HEK293T (cell line): ENCODE results near the gene HDLBP.

Experiments
- CTCF ChIA-PET: fragments of 350-600 bp; formaldehyde crosslinking; extraction: SDS; loops from one replicate; lab custom pipeline; 2021; ENCODE audit warnings: antibody characterized with exemption, inconsistent platforms; lab: Yijun Ruan, JAX
- POLR2A ChIA-PET: fragments of 350-600 bp; formaldehyde crosslinking; extraction: SDS; loops from one replicate; lab custom pipeline; 2020; ENCODE audit warnings: antibody characterized with exemption, inconsistent platforms; lab: Yijun Ruan, JAX
- DNase-seq: peaks from one replicate; pipeline ENCODE4 v3.0.0; 2012; ENCODE audit warnings: mixed read lengths; ENCODE audit errors: extremely low spot score
- ARNT ChIP-seq: fragments of 450-650 bp; IDR thresholded peaks from 2 replicates; pipeline ENCODE4 v1.6.1; 2017; ENCODE audit warnings: mild to moderate bottlenecking
- BHLHE40 ChIP-seq: fragments of 450-650 bp; IDR thresholded peaks from 2 replicates; pipeline ENCODE4 v1.6.1; 2016; ENCODE audit warnings: mild to moderate bottlenecking, moderate library complexity, borderline replicate concordance
- CTBP1 ChIP-seq: fragments of 450-650 bp; IDR thresholded peaks from 2 replicates; pipeline ENCODE4 v1.6.1; 2016; ENCODE audit warnings: borderline replicate concordance
- ELF4 ChIP-seq: fragments of 450-650 bp; IDR thresholded peaks from 2 replicates; pipeline ENCODE4 v1.6.1; 2017; ENCODE audit warnings: antibody characterized with exemption
- FOXA1 ChIP-seq: fragments of 450-650 bp; IDR thresholded peaks from 2 replicates; pipeline ENCODE4 v1.6.1; 2016; ENCODE audit warnings: mild to moderate bottlenecking
- FOXK2 ChIP-seq: fragments of 450-650 bp; IDR thresholded peaks from 2 replicates; pipeline ENCODE4 v1.6.1; 2016; ENCODE audit warnings: mild to moderate bottlenecking
- FOXM1 ChIP-seq: fragments of 450-650 bp; IDR thresholded peaks from 2 replicates; pipeline ENCODE4 v1.6.1; 2017; ENCODE audit warnings: mild to moderate bottlenecking, borderline replicate concordance
- HDGF ChIP-seq: fragments of 450-650 bp; IDR thresholded peaks from 2 replicates; pipeline ENCODE4 v1.6.1; 2017; ENCODE audit warnings: antibody characterized with exemption, borderline replicate concordance
- L3MBTL2 ChIP-seq: fragments of 450-650 bp; conservative IDR thresholded peaks from 2 replicates; pipeline ENCODE4 v1.6.1; 2016; ENCODE audit warnings: mild to moderate bottlenecking
- LEF1 ChIP-seq: fragments of 450-650 bp; IDR thresholded peaks from 2 replicates; pipeline ENCODE4 v1.6.1; 2017; ENCODE audit warnings: mild to moderate bottlenecking, borderline replicate concordance
- NFRKB ChIP-seq: fragments of 450-650 bp; IDR thresholded peaks from 2 replicates; pipeline ENCODE4 v1.6.1; 2016; ENCODE audit warnings: mild to moderate bottlenecking, moderate library complexity
- SP1 ChIP-seq: fragments of 450-650 bp; IDR thresholded peaks from 2 replicates; pipeline ENCODE4 v1.6.1; 2017
- SUZ12 ChIP-seq: fragments of 450-650 bp; IDR thresholded peaks from 2 replicates; pipeline ENCODE4 v1.6.1; 2016; ENCODE audit warnings: mild to moderate bottlenecking
- TARDBP ChIP-seq: fragments of 450-650 bp; IDR thresholded peaks from 2 replicates; pipeline ENCODE4 v1.6.1; 2016
- ZNF384 ChIP-seq: fragments of 450-650 bp; IDR thresholded peaks from 2 replicates; pipeline ENCODE4 v1.6.1; 2016
- TF ChIP-seq, protein P1 (sequence below): fragments of 450-650 bp; IDR thresholded peaks from 2 replicates; pipeline ENCODE4 v1.6.1; 2016

Gene HDLBP

DNA sequence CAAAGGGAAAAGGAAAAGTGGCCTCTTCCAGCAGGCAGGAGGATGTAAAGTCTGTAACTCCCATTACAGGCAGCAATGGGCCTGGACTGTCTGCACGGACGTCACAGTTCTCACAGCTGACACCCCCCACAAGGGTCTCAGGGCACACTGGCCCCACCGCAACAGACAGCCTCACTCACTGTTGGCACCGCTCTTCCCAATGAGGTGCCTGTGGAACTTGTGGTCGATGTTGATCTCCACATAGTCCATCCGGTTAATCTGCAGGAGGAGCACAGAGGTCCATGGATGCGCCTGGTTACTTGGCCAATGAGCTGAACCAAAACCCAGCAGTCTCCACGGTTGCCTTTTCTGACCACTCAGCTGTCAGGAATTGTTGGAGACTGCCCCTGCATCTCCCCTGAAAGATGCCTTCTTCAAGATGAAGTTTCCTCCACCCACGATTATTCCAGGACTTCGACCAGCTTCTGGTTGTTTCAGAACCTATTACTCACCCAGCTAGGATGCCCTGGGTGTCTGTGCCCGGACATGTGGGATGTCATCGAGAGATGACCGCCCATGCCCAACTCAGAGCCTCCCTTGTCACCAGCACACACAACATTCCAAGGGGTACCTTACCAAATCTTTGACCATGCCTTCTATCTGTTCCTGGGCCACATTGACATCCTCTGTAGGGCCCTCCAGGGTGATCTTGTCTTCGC is 62.5 kb downstream of the HDLBP start:
- POLR2A ChIA-PET = no interaction called here
- no peak for DNase-seq
- CTCF ChIA-PET = no interaction called here
- no peak for TF ChIP-seq L3MBTL2
- no peak for TF ChIP-seq NFRKB

DNA sequence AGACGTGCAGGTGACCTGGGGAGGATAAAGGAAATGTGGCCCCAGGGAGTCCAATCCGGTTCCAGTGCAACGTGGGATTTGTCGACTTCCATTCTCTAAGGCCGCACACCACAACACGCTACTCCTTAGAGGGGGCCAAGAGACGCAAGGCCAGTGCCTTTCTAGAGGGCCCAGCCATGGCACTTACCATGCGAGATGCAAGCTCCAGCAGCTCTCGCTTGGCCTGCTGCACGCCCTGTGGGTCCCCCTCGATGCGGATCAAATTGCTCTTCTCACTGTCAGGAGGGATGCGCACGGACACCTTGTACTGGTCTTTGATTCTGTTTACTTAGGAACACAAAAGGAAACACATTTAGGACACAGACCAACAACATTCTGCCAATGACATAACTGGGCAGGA is 65.8 kb downstream of the HDLBP start:
- ChIA-PET POLR2A (no interaction called here), CTCF (no interaction called here)
- no peak for TF ChIP-seq LEF1
- no peak for TF ChIP-seq BHLHE40
- TF ChIP-seq HDGF = no peak
- TF ChIP-seq ARNT = no peak
- TF ChIP-seq CTBP1 = no peak
- no peak for TF ChIP-seq FOXM1
- TF ChIP-seq FOXK2 = no peak
- TF ChIP-seq SP1 = no peak
- no peak for TF ChIP-seq SUZ12
- TF ChIP-seq L3MBTL2 = no peak
- TF ChIP-seq, protein P1, sequence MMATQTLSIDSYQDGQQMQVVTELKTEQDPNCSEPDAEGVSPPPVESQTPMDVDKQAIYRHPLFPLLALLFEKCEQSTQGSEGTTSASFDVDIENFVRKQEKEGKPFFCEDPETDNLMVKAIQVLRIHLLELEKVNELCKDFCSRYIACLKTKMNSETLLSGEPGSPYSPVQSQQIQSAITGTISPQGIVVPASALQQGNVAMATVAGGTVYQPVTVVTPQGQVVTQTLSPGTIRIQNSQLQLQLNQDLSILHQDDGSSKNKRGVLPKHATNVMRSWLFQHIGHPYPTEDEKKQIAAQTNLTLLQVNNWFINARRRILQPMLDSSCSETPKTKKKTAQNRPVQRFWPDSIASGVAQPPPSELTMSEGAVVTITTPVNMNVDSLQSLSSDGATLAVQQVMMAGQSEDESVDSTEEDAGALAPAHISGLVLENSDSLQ = no peak
- TF ChIP-seq FOXA1 = no peak
- no peak for TF ChIP-seq NFRKB
- TF ChIP-seq TARDBP = no peak
- TF ChIP-seq ZNF384 = no peak
- TF ChIP-seq ELF4 = no peak
- no peak for DNase-seq

DNA sequence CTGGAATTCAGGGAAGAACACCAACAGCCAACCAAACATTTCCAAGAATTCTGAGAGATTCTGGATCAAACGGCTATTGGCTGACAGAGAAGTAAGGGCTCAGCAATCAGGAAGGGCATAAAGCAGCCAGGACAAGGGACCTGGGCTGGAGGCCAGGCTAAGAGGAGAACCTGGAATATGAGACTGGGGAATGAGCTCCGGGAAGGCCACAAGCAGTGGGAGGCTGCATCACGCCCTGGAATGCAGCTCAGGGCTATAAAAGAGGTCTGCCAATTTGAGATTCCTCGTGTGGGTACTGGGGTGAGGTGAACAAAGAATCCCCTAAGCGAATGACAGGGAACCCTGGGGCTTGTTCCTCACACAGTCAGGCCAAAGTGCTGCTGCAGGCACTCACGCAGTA is 66.6 kb downstream of the HDLBP start:
- POLR2A ChIA-PET = no interaction called here
- DNase-seq = no peak
- TF ChIP-seq FOXK2 (no peak), BHLHE40 (no peak), ARNT (no peak), HDGF (no peak), ELF4 (no peak), SUZ12 (no peak), ZNF384 (no peak), FOXA1 (no peak), NFRKB (no peak), LEF1 (no peak), SP1 (no peak), FOXM1 (no peak), CTBP1 (no peak), TARDBP (no peak), L3MBTL2 (no peak)
- TF ChIP-seq, protein P1 = no peak
- CTCF ChIA-PET = no interaction called here

DNA sequence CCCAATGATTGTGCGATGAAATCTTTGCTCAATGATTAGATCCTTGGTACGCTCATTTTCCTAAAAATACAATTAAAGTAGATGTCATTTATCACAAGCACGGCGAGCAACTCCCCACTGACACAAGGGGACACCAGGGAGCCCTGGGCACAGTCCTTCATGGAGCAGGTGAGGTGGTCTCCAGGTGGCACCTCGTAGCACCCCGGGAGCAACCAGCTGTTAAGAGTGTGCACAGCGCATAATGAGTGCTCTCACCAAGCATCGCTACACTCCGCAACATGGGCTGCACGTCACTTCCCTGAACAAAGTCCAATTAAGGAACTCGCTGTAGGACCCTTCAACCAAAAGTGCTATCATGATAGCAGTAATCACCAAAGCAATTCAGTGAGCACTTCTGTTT is 67.2 kb downstream of the HDLBP start:
- POLR2A ChIA-PET = no interaction called here
- CTCF ChIA-PET = no interaction called here
- DNase-seq = no peak
- TF ChIP-seq FOXK2 (no peak), NFRKB (no peak), BHLHE40 (no peak), CTBP1 (no peak), ZNF384 (no peak), ELF4 (no peak), FOXM1 (no peak), HDGF (no peak), SP1 (no peak), L3MBTL2 (no peak), FOXA1 (no peak), TARDBP (no peak), ARNT (no peak), LEF1 (no peak), SUZ12 (no peak)
- TF ChIP-seq, protein P1 = no peak

DNA sequence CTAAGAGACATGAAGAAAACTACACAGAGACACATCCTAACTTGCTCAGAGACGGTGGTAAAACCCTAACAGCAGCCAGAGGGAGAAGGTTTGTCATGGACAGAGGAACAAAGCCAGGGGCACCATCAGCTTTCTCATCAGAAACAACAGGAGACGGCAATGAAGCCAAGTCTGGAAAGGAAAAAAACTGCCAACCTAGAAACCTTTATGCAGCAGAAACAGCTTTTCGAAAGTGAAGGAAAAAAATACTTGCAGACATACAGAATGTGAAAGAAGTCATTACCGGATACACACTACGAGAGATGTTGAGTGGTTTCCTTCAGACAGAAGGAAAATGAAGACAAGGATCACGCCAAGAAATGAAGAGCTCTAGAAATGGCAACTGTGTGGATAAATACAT is 71.1 kb downstream of the HDLBP start:
- no peak for TF ChIP-seq ELF4
- TF ChIP-seq SP1 = no peak
- no peak for TF ChIP-seq ZNF384
- no peak for TF ChIP-seq NFRKB
- no peak for TF ChIP-seq FOXA1
- TF ChIP-seq BHLHE40 = no peak
- POLR2A ChIA-PET = no interaction called here
- CTCF ChIA-PET = no interaction called here
- DNase-seq = no peak

DNA sequence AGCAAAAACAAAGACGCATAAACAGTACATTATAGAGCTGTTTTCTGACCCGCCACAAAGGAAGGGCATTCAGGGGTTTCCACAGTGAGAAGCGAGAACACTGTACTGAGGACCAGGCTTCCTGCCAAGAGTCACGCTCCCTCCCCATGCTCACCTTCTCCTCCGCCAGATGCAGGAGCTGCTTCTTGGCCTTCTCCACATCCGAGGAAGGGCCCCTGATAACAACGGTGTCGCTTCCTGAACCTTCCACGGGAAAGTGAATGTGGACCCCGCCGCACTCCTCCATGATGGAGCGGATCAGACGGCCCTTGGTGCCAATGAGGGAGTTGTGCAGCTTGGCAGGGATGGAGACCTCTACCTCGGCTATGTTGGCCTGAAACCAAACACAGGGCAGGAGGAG is 73.2 kb downstream of the HDLBP start:
- TF ChIP-seq NFRKB (no peak), SUZ12 (no peak), FOXM1 (no peak), CTBP1 (no peak), ZNF384 (no peak), HDGF (no peak), FOXA1 (no peak), SP1 (no peak), L3MBTL2 (no peak), TARDBP (no peak), LEF1 (no peak)
- CTCF ChIA-PET = no interaction called here
- POLR2A ChIA-PET = no interaction called here
- DNase-seq = no peak
